HG03060 (cell line): ENCODE data around the gene WDR55.
"Not testable (repeated sequence)": the region's sequence is repeated elsewhere in the genome, so short reads cannot be mapped to it uniquely, and the experiment has no call there.

Experiments
- ATAC-seq: cut with Tn5 transposase; IDR thresholded peaks from one replicate; pipeline ENCODE4 v1.9.1; 2021; ENCODE audit warnings: low read depth, moderate number of reproducible peaks; ENCODE audit not compliant: unreplicated experiment

The WDR55 gene

GRCh38 chr5:140664359-140665119 lies at the start of gene WDR55:
Gene WDR55 (plus strand): TSS chr5:140664904. CDS start chr5:140664913, 9 bp downstream.
- peak; percentile 94 for ATAC-seq

DNA sequence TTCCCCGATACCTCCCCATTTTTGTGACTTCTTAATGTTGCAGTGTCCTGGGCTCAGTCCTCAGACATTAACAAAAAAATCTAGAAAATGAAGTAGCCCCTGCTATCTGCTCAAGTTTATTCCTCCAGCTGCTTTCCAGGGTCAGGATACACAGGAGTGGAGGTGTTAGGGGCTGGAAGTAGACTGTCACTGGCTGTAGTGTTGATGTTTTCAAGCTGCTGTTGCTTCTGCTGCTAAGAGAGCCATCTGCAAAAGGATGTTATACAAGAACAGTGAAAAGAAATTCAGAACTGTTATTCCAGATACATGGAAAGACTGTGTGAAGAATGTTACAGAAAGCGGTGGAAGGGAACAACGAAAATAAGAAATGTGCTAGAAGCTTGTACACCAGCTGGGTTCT lies 42.4 kb upstream of the WDR55 start:
- ATAC-seq: no peak

GRCh38 chr5:140623061-140623460 lies 41.6 kb upstream of the WDR55 start:
- ATAC-seq: not testable (repeated sequence)

- ATAC-seq: not testable (repeated sequence)
These were observed 39.8 kb upstream of the WDR55 start for GRCh38 chr5:140624886-140625285.

DNA sequence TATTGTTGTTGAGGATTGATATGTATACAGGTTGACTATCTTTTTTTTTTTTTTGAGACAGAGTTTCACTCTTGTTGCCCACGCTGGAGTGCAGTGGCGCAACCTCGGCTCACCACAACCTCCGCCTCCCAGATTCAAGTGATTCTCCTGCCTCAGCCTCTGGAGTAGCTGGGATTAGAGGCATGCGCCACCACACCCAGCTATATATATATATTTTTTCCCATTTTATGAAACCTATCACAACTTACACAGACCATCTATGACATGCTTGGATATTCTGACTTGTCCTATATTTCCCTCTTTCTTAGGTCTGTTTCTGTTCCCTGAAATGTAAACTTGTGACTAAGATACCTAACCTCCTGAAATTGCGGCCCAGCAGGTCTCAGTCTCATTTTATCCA lies 36.7 kb upstream of the WDR55 start:
- ATAC-seq: no peak

GRCh38 chr5:140628711-140629110 lies 36.0 kb upstream of the WDR55 start:
- no peak for ATAC-seq

- ATAC-seq: no peak
These were observed 34.2 kb upstream of the WDR55 start for GRCh38 chr5:140630292-140631035.

DNA sequence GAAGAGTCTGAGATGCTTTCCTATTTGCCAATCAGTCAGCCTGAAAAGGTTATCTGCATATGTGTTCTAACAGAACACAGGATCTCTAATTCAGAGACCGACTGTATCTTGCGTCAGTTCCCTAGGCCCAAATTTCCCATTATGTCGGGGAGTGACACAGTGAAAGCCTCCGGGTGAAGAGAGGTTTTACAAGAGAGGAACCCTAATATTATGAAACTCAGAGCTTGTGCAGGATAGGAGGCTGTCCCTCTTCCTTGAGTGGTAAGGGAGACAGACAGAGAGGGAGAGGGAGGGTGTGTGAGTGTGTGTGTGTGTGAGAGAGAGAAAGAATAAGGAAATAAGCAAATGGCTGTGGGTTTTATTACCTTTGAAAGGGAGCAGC lies 33.7 kb upstream of the WDR55 start:
- ATAC-seq: no peak

DNA sequence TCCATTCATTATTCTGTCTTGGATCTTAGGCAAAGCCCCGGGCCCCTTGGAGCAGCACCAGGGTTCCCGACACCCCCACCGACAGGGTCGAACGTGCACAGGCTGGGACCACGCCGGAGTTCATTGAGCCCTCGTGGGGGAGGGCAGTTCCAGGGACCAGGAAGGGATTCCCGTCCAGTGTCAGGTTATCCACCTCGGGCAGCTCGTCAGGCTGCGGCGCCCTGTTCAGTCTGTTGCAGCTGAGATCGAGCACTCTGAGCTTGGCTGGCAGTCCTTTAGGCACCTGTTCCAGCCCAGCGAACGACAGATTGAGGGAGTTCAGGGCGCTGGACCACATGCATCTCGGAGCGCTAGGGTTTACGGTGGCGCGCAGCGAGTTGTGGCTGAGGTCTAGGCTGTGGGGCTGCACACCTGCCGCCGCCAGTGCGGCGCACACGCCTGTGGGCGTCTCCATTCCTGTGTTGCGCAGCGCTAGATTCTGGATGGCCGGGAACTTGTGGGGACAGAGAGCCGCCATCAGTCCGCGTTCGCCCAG lies 32.8 kb upstream of the WDR55 start:
- ATAC-seq: no peak

- no peak for ATAC-seq
These were observed 32.2 kb upstream of the WDR55 start for GRCh38 chr5:140632366-140633020.

- no peak for ATAC-seq
These were observed 31.7 kb upstream of the WDR55 start, which contains the start of gene CD14 for GRCh38 chr5:140633021-140633471. Gene CD14 (minus strand): TSS chr5:140633175. CDS start chr5:140633071, 104 bp downstream.

GRCh38 chr5:140633501-140633900 lies 31.2 kb upstream of the WDR55 start:
- ATAC-seq: no peak

GRCh38 chr5:140634103-140634502 lies 30.6 kb upstream of the WDR55 start:
- ATAC-seq: no peak

- ATAC-seq: no peak
These were observed 29.1 kb upstream of the WDR55 start for GRCh38 chr5:140635291-140636257.

DNA sequence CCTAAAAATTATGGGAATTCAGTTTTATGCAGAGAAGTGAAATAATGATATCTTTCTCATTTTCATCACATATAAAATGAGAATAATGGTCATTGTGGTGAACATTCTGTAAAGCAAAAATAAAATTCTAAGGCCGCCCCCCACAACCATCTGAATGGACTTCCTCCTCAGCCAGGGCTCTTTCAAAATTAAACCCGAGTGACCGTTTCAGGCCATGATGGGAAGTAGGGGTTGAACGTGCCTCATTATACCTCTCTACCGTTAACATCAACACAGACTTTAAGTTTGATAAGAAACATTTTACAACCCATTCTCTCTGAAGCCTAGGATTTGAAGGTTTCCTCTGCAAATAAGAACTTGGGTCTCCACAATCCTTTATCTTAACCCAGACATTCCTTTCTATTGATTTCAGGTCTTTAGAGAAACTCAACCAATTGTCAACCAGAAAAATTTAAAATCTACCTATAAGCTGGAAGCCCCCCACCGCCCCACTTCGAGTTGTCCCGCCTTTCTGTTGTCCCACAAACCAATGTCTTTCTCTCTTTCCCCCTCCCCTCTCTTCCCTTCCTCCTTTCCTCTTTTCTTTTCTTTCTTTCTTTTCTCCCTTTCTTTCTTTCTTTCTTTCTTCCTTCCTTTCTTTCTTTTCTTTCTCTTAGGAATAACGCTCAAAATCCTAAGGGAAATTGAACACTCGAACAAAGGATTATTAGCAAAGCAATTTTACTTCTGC lies 27.2 kb upstream of the WDR55 start:
- ATAC-seq: no peak

DNA sequence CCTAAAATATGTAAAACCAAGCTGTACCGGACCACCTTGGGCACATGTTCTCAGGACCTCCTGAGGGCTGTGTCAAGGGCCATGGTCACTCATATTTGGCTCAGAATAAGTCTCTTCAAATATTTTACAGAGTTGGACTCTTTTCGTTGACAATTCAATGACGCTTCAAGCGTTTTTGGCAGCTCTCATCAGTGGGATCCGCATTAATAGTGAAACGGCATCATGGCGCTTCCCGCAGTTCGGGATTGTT lies 25.9 kb upstream of the WDR55 start:
- not testable (repeated sequence) for ATAC-seq

- peak; percentile 81 for ATAC-seq
These were observed 25.3 kb upstream of the WDR55 start, which contains the start of gene TMCO6 for GRCh38 chr5:140639148-140639981. Gene TMCO6 (plus strand): TSS chr5:140639451. CDS start chr5:140639528, 77 bp downstream.

DNA sequence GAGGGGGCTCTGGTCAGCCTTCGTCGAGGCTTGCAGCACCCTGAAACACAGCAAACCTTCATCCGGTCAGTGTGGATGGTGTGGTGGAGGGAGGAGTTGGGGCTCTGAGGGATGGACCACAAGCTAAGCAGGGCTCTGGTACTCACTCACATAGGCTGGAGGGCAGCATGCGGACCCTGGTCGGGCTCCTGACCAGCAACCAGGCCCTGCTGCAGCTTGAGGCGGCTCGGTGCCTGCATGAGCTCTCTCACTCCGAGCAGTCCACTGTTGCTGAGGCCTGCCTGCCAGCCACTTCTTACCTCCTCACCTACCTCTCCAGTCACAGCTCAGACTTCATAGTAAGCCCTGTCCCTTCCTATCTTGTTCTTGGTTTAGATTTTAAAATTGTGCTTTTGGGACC lies 23.0 kb upstream of the WDR55 start:
- ATAC-seq: no peak
